Epithelial cell of proximal tubule (primary cell): ENCODE results near the gene PSD. TPM values are rescaled to one million over a fixed set of nuclear protein-coding genes. Genes with fewer than 3 reads are reported as not detected.
A peak's percentile ranks its signal among the peaks of the same experiment; 100 is the strongest.

Source experiments
- DNase-seq: peaks from one replicate; pipeline ENCODE4 v3.0.0-alpha.2; 2011; ENCODE audit warnings: low read depth
- H3K4me3 ChIP-seq: 2 replicates; pipeline ENCODE4 v1.5.1; 2011; ENCODE audit warnings: low read depth, mild to moderate bottlenecking, low read length
- CTCF ChIP-seq: conservative IDR thresholded peaks from 2 replicates; pipeline ENCODE4 v1.5.1; 2012; ENCODE audit warnings: low read depth, mild to moderate bottlenecking, low read length
- total RNA-seq: library from RNA; depleted of rRNA; stranded (reverse); fragments of >200 nt; gene quantifications from 2 replicates; pipeline ENCODE4 v1.2.3, GENCODE V29; 2015

PSD gene
- total RNA-seq, 1 donor from 2014 or later = 0.52 TPM

- DNase-seq = no peak
- H3K4me3 ChIP-seq = no peak overlapping the region
- no peak for TF ChIP-seq CTCF
These were observed 33.8 kb downstream of the PSD start for GRCh38 chr10:102384606-102385429.

- peak; percentile 23 for TF ChIP-seq CTCF
- H3K4me3 ChIP-seq = no peak overlapping the region
- DNase-seq = no peak
These were observed 34.5 kb downstream of the PSD start for GRCh38 chr10:102384053-102384452.

GRCh38 chr10:102382871-102383270 is 35.7 kb downstream of the PSD start:
- no peak overlapping the region for H3K4me3 ChIP-seq
- no peak for TF ChIP-seq CTCF
- DNase-seq = no peak

- no peak for TF ChIP-seq CTCF
- no peak overlapping the region for H3K4me3 ChIP-seq
- no peak for DNase-seq
These were observed 36.6 kb downstream of the PSD start for GRCh38 chr10:102381983-102382382.

- DNase-seq = no peak
- no peak for TF ChIP-seq CTCF
- H3K4me3 ChIP-seq = no peak overlapping the region
These were observed 39.2 kb downstream of the PSD start for GRCh38 chr10:102379383-102379782.

- H3K4me3 ChIP-seq = no peak overlapping the region
- DNase-seq = no peak
- TF ChIP-seq CTCF = no peak
These were observed 41.7 kb downstream of the PSD start for GRCh38 chr10:102376901-102377300.

GRCh38 chr10:102375867-102376266 is 42.7 kb downstream of the PSD start:
- DNase-seq = no peak
- TF ChIP-seq CTCF = no peak
- H3K4me3 ChIP-seq = no peak overlapping the region
